HG03571 (cell line): ENCODE data around the gene FPR2.
"Not testable (repeated sequence)": the region's sequence is repeated elsewhere in the genome, so short reads cannot be mapped to it uniquely, and the experiment has no call there.

Experiments used
- ATAC-seq: cut with Tn5 transposase; IDR thresholded peaks from one replicate; pipeline ENCODE4 v1.9.1; 2021; ENCODE audit not compliant: unreplicated experiment

FPR2 gene

DNA sequence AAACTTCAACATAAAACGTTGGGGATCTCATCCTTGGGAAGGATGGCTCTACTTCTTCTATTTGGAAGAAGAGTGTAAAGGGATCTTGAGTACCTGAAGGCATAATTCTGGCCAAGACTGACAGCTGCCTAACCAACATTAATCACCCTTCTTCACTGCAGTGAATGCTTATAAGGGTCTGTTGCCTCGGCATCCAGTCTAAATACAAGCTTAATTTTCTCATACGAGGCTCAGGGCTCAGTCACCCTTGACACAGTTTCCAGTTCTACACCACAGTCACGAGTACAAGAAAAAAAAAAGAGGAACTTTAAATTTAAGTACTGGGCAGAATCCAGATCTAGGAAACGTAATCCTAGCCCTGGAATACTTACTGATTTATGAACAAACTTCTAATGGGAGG lies 43.0 kb downstream of the FPR2 start:
- ATAC-seq: no peak

DNA sequence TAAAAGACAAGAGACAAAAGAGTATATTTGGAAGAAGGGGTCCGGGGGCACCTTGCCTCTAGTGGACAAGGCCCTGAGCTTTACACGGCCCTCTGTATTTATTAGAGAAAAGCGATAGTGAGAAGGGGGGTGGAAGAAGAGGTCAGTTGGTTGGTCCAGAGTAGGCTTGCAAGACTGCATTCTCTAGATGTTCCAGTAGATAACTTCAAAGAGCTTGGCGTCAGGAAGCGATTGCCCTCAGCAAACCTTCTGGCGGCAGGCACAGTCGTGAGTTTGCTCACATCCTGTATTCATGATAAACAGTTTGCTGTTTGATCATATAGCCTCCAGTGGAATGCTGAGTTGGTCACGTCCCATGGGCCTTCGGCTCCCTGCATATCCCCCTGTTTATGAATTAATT lies 43.8 kb downstream of the FPR2 start:
- not testable (repeated sequence) for ATAC-seq

DNA sequence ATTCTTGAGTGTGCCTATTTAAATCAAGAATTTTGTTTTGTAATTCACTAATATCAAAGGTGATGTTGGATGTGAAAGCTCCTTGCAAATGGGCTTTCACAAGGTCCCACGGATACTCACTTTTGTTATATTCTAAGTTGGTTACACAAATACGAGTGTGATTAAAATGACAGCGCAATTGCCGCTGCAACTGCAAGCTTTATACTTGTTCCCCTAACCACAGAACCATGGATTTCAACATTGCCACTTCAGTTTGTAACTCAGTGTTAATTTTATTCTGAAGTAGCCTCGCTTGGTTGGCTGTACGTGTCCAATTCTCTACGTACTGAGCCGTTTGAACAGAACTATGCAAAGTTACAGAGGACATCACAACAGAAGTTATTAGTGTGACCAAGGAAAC lies 44.4 kb downstream of the FPR2 start:
- not testable (repeated sequence) for ATAC-seq

DNA sequence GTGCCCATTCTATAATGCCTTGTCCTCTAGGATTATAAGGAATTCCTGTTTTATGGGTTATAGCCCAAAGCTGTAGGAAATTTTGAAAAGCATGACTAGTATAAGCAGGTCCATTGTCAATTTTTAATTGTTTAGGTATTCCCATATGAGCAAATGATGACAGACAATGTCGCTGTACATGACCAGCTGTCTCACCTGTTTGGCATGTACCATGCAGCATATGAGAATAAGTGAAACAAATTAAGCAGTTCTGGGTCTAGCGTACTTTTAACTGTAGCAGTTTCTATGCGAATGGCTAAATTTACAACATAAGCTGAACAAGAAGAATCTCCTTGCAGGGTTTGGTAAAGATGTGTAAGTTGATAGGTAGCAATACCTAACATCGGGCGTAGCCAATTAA lies 45.6 kb downstream of the FPR2 start:
- ATAC-seq: not testable (repeated sequence)

DNA sequence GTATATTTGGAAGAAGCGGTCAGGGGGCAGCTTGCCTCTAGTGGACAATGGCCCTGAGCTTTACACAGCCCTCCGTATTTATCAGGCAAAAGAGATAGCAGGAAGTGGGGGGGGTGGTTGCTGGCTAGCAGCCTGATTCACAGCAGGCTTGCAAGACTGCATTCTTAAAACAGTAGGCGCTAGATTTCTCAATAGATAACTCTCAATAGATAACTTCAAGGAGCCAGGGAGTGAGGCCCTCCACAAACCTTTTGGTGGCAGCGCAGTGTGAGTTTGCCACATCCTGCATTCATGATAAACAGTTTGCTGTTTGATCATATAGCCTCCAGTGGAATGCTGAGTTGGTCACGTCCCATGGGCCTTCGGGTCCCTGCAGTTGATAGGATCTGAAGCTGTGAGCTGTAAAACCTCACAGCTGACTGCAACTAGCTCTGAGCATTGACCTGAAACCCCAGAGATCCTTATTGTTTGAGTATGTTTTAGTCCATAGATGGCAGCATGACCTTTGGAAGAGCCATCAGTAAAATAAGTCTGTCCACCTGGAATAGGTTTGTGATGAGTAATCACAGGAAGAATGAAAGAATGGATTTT lies 46.2 kb downstream of the FPR2 start:
- ATAC-seq: no peak

DNA sequence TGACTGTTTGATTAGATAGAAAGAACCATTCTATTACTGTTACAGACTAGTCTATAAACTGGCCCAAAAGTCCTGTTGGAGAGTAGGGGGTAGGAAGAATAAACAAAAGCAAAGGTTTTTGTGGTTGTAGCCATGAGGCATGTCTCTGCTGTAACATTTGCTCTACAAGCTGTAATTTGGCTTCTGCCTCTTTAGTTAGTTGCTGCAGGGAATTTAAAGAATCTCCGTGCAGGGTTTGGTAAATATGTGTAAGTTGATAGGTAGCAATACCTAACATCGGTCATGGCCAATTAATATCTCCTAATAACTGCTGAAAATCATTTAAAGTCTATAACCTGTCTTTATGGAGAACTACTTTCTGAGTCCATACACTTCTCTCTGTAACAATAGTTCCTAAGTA lies 46.9 kb downstream of the FPR2 start:
- no peak for ATAC-seq

DNA sequence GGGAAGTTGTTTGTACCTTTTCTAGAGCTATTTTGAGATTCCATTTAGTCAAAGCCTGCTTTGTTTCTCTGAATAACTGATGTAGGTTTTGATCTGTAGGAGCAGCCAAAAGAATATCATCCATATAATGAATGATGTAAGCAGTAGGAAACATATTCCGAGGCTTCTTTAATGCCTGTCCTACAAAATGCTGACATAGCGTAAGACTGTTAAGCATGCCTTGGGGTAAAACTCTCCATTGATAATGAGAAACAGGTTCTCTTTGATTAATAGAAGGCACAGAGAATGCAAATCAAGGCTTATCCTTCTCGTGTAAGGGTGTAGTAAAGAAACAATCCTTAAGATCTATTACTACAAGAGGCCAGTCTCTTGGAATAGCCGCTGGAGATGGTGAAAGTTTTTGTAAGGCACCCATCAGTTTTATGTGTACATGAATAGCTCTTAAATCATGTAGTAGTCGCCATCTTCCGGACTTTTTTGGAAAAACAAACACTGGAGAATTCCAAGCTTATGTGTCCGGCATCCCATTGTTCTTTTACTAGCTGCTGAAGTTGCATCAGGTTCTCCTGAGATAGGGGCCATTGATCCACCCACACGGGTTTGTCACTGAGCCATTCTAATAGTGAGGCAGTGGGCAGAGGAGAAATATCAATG lies 47.5 kb downstream of the FPR2 start:
- ATAC-seq: no peak

DNA sequence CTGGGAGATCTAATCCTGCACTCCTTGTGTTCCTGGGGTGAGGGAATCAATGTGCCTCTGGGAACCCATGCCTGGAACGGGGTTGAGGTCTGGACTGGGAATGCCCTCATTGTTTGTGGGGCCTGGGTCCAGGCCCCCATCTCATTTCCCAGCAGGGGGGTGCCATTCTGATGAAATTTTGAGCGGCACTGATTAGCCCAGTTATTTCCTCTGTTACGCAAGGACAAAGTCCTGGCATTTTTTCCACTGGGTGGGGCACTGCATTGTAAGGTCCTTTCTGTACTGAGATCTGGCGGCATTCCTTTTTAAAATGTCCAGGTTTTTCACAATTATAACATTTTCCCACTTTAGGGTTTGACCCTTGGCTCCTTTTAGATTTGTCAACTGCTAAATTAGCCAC lies 48.8 kb downstream of the FPR2 start:
- no peak for ATAC-seq

DNA sequence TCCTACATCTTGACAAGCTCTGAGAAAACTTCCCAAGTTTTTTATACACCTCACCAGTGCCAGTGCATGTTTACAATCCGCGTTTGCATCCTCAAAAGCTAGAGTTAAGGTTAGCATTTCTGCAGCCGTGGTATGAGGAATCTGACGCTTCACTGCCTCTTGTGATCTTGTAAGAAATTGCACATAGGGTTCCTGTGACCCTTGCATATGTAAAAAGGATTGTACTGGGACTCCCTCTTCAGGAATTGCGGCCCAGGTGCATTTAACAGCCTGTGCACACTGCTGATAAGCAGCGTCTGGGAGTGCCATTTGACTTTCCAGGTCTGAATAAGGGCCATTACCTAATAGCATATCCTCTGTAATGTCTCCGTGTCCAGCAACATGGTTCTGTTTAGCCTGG lies 49.2 kb downstream of the FPR2 start:
- ATAC-seq: no peak

DNA sequence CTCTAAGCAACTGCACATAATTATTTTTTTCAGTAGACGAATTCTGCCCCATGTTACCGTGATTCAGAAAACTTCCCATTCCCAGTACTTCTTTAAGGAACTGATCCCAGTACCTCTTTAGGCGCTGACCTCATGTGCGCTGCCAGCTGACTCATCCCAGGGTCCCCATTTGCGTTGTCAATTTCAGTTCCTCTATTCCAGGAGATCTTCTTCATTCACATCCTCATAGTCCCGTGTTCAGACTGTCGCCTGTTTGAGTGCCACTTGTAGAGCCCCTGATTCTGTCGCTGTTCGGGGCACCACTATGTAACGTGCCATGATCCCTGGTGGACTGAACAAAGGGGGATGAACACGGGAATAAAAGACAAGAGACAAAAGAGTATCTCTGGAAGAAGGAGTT lies 50.4 kb downstream of the FPR2 start:
- no peak for ATAC-seq

DNA sequence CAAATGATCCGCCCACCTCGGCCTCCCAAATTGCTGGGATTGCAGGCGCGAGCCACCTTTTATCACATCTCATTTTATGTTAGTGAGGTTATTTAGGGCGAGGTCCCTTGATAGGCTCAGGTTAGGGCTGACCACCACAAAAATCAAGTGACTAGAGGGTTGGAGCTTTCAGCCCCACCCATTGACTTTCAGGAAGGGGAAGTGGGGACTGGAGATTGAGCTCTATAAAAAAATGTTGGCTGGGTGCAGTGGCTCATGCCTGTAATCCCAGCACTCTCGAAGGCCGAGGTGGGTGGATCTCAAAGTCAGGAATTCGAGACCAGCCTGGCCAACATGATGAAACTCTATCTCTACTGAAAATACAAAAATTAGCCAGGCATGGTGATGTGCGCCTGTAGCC lies 54.1 kb downstream of the FPR2 start:
- ATAC-seq: no peak

DNA sequence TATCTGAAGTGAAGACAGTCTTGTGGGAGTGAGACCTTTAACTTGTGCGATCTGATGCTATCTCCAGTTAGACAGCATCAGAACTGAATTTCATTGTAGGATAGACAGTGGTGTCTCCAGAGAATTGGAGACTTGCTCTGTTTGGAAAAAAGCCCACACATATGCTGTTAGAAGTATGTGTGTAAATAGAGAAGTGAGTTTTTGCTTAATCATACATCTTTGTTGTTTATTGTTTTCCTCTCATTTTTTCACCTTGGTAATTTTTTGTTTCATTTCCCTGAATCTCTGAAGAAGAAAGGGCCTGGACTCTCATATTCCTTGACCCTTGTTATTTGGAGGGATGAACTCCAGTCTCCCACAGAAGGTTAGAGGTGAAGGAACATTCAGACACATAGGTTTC lies 55.7 kb downstream of the FPR2 start:
- no peak for ATAC-seq

DNA sequence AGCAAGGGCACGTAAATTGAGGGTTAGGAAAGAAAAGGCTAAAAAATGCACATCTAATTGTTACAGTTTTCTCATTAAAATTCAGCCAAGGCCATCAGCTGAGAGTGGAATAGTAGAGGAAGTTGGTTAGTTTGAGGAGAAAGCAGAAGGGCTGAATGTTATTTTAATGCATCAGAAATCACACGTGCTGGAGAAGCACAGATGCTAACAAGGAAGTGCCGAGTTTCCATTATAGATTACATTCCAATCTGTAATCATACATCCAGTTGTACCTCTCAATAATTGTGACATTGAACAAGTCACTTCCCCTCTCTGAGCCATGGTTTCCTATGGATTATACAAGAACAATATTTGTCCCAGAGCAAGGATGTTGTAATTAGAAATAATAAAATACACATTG lies 59.0 kb downstream of the FPR2 start:
- no peak for ATAC-seq
